Stimulated activated CD4-positive, alpha-beta T cell treated with anti-CD3 and anti-CD28 coated beads, Interleukin-12 subunit alpha, Interleukin-12 subunit beta, amount 100 ng/mL, for 4 hours (primary cell): ENCODE data around the gene BLACAT1.

ENCODE experiments used
- DNase-seq: peaks from one replicate; pipeline ENCODE4 v3.0.0-alpha.2; 2020

The BLACAT1 gene

GRCh38 chr1:205455581-205456382 is at the start of gene BLACAT1:
Gene BLACAT1 (minus strand): TSS chr1:205456045.
- DNase-seq, result no peak

- no peak for DNase-seq
These were observed 49.4 kb upstream of the BLACAT1 start for GRCh38 chr1:205505076-205505729.

GRCh38 chr1:205504311-205505075 is 48.6 kb upstream of the BLACAT1 start, which contains the start of gene CDK18:
Gene CDK18 (plus strand): TSS chr1:205504669. CDS start chr1:205523168, 18,499 bp downstream.
- peak; percentile 47 for DNase-seq

- no peak for DNase-seq
These were observed 47.1 kb upstream of the BLACAT1 start for GRCh38 chr1:205502992-205503391.

GRCh38 chr1:205502111-205502810 is 46.4 kb upstream of the BLACAT1 start:
- no peak for DNase-seq

GRCh38 chr1:205500240-205501233 is 44.7 kb upstream of the BLACAT1 start:
- DNase-seq, result no peak

- no peak for DNase-seq
These were observed 43.9 kb upstream of the BLACAT1 start for GRCh38 chr1:205499789-205500188.

GRCh38 chr1:205497351-205497750 is 41.5 kb upstream of the BLACAT1 start:
- no peak for DNase-seq

GRCh38 chr1:205496661-205497060 is 40.8 kb upstream of the BLACAT1 start:
- no peak for DNase-seq

- no peak for DNase-seq
These were observed 39.5 kb upstream of the BLACAT1 start for GRCh38 chr1:205495237-205495823.

GRCh38 chr1:205494115-205494514 is 38.3 kb upstream of the BLACAT1 start:
- DNase-seq, result no peak

GRCh38 chr1:205493241-205494085 is 37.6 kb upstream of the BLACAT1 start:
- DNase-seq, result no peak

- no peak for DNase-seq
These were observed 36.9 kb upstream of the BLACAT1 start for GRCh38 chr1:205492774-205493173.

GRCh38 chr1:205492201-205492667 is 36.4 kb upstream of the BLACAT1 start:
- no peak for DNase-seq

GRCh38 chr1:205491794-205492193 is 35.9 kb upstream of the BLACAT1 start:
- DNase-seq, result no peak

GRCh38 chr1:205488074-205488723 is 32.4 kb upstream of the BLACAT1 start:
- DNase-seq, result peak; percentile 17

- DNase-seq, result no peak
These were observed 30.4 kb upstream of the BLACAT1 start for GRCh38 chr1:205486258-205486657.

- peak; percentile 50 for DNase-seq
These were observed 29.4 kb upstream of the BLACAT1 start for GRCh38 chr1:205484985-205485967.
